Urothelium cell line (cell line): ENCODE results near the gene DNM3.
A peak's percentile ranks its signal among the peaks of the same experiment; 100 is the strongest.

Experiments used
- DNase-seq: peaks from one replicate; pipeline ENCODE4 v3.0.0; 2011; ENCODE audit warnings: low spot score, mixed read lengths
- FAIRE-seq: peaks from 2 replicates; lab custom pipeline; 2011; peaks lifted over from hg19 to GRCh38; lab: Jason Lieb, UNC

DNM3 gene

DNA sequence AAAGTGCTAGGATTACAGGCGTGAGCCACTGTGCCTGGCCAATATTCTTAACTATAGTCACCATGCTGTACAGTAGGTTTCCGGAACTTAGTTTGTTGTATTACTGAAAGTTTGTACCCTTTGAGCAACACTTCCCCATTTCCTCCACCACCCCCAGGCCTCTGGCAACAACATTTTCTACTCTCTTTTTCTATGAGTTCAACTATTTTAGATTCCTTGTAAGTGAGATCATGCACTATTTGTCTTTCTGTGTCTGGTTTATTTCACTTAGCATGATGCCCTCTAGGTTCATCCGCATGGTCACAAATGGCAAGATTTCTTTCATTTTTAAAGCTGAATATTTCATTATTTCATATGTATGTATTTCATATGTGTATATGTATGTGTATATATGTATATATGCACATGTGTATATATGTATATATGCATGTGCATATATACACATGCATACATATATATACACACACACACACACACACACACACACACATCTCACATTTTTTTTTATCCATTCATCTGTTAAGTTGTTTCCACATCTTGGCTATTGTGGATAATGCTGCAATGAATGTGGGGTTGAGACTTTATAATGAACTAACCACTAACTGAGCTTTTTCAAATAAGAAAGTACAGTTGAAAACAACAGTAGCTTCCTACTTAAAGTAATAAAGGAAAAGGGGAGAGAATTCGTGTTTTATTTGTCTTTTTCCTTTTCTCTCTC, 322.4 kb downstream of the DNM3 start:
- DNase-seq = no peak
- no peak for FAIRE-seq

DNA sequence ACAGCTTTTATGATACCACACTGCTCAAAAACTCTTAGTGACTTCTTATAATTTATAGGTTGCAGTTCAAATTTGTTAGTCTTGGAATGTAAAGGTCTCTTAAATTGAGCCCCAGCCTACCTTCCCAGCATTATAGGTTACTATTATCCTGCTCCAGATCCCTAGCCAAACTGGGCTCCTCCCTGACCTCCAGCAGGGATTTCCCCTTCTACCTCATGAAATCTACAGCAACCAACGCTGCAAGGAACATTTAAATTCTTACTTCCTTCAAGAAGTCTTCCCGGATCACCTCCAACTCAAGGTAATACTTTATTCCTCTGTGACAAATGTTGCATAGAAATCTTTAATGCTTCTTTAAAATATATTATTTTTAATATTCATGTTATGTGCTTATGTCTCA, 324.1 kb downstream of the DNM3 start:
- FAIRE-seq (no peak), DNase-seq (no peak)

DNA sequence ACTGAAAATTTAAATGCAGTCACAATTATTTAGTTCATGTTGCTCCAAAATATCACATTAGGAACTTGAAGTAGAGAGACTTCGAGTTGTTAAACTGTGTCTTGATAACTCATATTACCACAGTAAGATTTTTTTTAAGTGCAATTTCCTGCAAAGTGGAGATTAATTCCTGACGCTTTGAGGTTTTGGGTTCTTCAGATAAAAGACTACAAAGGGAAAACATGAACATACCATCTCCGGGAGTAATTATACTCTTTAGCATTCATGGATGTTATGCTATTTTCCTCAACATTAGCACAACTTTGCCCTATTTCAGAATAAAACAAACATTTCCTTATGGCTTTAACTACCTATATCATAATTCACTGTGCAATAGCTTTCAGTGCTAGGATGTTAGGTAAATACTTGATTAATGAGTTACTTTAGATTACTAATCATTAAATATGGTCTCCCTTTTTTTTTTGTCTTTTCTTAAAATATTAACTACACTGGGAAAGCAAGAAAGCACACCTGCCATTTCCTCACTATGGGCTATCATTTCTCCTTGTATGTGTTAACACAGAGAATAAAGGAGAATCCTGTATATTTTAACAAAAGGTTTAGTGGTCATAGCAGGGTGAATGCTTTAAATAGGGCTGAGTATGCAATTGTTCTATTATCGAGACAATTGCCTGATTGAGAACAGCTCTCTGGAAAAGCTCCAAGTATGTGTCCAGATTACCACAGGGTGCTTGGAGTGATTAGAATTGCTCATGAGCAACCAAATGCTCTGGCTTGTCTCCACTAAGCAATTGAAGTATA, 326.7 kb downstream of the DNM3 start:
- DNase-seq (peak; percentile 33), FAIRE-seq (no peak)

DNA sequence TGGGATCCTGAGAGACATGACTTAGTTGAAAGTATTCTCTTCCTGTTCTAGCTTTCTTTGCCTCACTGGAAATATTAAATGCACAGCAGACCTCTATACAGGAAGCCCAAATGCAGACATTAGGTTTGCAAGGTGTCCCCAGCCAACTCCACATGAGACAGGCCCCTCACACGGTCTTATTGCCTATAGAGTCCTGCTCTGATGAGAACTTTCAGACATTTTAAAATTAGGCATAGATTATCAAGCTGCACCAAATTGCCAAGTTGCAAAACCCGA, 327.2 kb downstream of the DNM3 start:
- DNase-seq = no peak
- no peak for FAIRE-seq

DNA sequence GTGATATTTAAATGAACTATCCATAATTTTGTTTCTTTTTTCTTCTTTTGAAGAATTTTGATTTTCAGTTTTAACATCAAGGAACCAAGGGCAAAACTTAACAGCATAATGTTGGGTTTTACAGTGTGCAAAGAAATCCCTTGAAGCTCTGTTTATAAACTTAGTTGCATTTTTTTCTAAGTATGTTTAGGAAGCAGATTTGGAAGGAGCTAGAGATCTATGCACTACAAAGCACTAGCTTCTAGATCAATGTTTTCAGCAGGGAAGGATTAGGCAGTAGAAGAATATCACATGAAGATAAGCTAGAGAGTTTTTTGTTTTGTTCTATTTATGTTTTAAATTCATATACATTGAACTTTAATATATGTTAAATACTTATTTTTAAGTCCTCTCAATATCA, 328.5 kb downstream of the DNM3 start:
- DNase-seq (no peak), FAIRE-seq (no peak)

DNA sequence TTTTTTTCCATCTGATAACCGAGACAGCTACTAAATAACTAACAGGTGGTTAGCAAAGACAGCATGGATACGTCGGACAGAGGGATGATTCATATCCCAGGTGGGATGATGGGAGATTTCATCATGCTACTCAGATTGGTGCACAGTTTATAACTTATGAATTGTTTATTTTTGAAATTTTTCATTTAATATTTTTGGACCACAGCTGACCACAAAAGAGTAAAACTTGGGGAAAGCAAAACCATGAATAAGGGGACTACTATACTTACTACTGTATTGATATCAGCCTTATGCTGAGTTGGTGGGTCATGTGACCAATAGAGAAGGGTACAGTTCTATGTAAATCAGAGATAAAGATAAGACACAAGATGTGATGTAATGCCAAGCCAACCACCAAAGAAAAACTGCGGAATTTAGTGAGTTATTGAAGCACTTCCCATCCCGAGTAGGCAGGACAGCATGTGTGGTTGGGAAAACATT, 331.1 kb downstream of the DNM3 start:
- FAIRE-seq = no peak
- DNase-seq = no peak

DNA sequence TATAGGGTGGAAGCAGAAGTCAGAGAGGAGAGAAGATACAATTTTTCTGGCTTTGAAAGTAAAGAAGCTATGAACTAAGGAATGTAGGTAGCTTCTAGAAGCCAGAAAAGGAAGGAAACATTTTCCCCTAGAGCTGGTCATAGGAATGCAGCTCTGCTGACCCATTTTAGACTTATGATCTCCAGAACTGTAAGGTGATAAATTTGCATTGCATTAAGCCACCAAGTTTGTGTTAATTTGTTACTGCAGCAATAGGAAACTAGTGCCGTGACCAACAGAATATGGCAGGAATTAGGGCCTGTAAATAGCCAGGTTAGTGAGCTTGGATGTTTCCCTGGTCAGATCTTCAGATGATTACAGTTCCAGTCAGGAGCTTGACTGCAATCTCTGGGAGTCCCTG, 334.9 kb downstream of the DNM3 start:
- FAIRE-seq (no peak), DNase-seq (no peak)

DNA sequence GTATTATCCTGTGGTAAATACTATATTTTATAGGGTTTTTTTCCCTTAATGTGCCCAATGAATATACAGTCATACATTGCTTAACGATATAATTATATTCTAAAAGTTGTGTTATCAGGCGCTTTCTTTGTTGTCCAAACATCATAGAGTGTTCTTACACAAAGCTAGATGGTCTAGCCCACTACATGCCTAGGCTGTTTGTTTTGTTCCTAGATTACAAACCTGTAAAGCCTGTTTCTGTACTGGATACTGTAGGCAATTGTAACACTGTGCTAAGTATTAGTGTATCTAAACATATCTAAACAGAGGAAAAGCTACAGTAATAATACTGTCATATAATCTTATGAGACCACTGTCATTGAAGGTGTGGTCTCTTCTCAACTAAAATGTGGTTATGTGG, 336.6 kb downstream of the DNM3 start:
- DNase-seq (no peak), FAIRE-seq (no peak)

DNA sequence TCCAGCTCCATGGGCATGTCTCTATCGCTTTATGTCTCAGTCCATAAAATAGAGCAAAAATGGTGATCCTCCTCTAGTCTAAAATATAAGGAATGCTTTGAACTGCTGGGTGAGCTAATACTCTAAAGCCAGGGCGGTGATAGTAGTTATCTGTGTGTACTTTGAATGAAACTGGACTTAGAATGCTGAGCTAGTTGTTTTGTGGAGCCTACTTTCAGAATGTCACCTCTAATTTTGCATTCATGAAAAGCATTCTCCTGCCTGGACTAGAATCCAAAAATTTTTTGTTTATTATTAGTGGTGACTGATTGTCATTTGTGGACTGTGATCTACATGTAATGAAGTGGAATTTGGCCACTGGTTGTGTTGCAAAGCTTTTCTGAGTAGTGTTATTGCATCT, 337.6 kb downstream of the DNM3 start:
- DNase-seq (no peak), FAIRE-seq (no peak)

DNA sequence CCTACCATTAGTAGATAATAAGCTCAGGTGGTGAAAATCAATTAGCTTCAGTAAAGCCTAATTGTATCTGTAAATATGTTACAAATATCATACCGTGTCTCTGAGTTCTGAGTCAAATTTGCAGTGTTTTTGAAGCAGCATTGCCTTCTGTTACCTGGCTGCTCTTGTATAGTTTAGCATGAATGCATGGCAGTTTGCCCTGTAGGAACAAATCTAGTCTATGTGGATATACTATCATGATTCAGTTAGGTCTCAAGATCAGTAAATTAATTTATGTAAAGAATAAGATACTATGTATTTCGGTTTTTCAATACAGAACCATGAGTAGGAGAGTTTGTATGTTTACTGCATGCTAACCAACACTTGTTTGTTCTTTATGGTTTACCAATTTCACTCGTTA, 338.6 kb downstream of the DNM3 start:
- DNase-seq = no peak
- no peak for FAIRE-seq

DNA sequence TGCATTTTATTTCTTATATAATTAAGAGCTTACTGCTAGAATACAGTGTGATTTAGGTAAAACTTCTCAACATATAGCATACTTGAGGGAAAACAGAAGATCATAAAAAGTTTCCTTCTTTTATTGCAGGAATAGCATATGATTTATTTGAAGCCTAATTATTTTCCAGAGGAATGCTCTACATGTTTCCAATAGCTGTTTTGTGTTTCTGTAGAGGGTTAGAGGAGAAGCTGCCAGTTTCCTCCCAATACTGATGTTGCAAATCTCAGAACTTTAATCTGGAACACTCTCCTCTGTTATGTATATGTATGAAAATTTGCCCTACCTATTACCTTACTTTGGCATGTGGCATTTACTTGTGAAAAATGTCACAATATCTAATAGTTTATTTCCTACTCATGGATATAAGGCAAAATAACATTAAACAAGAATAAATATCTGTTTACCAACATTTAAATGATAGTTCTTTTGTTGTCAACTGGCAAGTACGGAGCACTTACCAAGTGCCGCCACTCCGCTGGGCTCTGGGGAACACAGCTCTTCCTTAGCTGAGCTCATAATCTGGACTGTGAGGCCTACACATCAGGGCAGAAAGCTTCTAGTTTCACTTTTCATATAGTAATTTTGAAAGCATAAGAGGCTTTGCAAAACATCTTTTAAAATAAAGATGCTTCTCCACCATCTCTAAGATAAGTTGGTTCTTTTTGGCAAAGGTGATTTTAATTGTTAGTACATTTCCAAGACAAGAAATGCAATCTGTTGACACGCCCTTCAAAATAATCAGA, 339.4 kb downstream of the DNM3 start:
- DNase-seq (no peak), FAIRE-seq (no peak)

DNA sequence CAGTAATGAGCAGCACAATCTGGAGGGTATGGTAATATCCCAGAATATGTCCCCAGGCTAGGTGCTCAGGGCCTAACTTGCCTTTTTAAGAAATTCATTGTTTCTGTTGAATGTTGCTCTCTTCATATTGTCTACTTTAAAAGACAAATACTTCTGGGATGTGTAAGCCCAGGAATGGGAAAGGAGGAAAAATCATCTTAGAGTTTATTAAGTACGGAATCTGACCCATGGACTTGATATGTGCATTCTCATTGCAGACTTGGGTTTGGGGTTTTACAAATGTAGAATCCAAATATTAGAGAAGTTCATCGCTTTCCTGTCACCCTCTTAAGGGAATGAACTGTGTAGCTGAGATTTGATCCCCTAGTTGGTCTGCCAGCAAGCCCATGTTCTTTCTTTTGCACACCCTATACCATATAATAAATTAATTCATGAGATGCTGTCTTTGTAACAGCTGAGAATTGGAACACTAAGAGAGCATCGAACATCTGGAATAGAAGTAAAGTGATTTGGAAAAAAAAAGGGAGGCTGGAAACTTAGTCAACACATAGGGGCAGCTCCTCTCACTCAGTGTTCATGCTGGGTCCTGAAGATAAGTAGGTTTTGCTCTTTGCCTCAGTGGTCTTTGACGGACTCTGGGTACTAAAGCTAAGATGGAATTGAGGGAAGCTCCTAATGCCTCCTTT, 343.4 kb downstream of the DNM3 start:
- FAIRE-seq = no peak
- DNase-seq = no peak

DNA sequence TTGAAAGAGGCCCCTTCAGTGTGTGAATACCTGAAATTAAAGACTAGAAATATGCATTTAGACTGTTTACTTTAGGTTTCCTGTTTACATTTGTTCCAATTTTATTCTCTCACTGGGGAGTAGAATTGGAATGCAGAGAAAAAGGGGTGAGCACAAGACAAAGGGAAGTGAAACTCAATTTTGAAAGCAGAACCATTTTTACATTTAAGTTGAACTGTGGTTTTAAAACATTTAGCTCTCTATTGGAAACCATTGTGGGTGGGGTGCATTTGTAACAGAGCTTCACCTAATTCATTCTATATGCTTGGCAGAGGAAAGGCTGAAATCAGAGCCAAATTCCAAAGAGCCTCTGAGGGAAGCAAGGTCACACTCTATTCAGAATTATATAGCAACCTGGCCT, 343.9 kb downstream of the DNM3 start:
- FAIRE-seq = no peak

DNA sequence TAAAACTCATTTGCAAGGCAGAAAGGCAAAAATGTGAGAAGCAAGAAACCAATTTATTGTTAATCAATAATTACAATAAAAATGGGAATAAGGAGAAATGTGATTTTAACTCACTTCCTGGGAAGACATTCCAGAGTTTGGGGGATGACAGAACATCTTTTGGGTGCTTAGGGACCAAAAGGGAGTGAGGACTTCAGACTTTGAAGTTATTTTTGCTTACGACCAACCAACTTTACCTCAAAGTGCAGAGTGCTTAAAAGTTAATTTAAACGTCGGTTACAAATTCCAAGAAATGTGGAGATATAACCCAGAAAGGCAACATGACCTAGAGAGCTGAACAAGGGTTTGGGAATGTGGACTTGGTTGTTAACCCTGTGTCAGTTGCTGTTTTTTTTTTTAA, 344.7 kb downstream of the DNM3 start:
- FAIRE-seq = no peak
- DNase-seq = no peak

More for the DNA sequence above, 343.9 kb downstream of the DNM3 start:
- DNase-seq = no peak

DNA sequence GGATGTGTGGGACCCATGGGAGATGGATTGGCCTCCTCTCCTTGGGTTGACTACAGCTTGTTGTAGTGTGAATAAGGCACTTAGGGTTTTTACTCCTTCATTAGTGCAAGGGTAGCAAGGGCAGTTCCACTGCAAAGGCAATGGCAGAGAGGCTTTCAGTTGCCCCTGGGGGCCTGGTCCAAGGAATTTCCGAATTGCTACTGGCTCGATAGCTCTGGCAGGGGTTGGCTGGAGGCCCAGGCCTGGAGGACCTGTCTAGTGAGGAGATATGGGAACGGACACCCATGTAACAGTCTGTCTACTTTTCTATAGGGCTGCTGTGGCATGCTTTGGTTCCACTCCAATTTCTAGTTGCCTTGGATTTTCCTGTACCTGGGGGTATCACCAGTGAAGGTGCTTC, 360.3 kb downstream of the DNM3 start:
- no peak for FAIRE-seq
- DNase-seq = no peak

DNA sequence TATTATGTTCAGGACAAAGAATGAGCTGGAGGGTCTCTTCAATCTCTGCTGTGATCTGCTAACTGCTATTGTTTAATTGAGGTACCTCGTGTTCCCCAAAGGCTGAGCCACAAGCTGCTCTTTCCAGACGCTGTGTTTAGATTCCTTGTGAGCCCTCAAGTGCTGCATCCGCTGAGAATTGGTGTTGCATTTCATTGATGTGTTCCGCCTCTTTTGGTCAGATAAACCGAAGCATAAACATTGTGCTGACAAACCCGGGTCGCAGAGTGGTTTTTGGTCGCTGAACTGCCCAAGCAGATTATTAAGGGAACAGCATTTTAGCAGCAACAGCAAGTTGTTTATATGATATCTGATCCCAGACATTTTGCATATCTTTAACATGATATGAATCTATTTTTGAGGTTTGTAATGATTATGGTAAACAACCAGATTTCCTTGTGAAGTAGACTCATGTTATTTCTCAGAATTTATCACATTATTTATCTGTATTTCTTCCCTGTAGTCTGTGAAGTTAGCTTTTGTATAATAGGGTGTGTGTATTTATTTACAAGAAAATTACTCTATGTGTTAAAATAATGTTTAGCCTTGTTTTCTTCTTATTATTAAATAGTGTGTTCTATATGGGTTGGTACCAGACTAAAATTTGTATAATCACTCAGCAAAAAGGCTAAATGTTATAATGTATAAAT, 362.0 kb downstream of the DNM3 start:
- DNase-seq (no peak), FAIRE-seq (no peak)

DNA sequence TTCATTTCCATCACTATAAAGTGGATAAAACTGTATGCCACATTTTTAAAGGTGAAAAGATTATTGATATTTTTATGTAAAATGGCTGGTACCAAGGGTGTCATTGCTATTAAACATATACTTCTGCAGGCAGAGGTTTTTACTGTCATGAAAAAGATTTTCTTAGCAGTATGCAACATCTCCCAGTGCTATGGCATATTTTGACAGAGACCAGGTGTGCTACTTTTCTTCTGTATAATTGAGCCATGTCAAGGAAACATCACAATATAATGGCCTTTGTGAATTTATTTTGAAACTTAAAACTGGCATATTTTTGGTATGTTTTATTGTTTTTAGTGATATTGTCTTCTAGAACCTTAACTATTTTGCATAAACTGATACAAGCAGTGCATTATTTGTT, 362.6 kb downstream of the DNM3 start:
- FAIRE-seq (no peak), DNase-seq (no peak)

DNA sequence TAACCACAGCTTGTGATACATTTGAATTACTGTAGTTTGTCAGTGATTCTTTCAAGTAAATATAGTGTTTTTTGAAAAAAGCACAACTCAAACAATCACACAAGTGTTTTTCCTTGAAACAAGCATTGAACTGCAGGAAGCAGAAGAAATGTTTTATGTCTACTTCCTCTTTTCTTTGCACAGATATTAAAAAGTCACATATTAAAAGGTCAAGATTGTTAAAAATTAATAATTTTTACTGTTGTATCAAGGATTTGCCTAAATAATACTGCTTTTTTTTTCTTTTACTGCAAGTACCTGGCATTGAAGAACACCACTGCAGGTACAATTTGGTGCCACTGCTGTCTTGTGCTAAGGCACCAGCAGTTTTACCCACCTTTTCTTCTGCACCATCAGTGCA, 365.0 kb downstream of the DNM3 start:
- FAIRE-seq (no peak), DNase-seq (no peak)

DNA sequence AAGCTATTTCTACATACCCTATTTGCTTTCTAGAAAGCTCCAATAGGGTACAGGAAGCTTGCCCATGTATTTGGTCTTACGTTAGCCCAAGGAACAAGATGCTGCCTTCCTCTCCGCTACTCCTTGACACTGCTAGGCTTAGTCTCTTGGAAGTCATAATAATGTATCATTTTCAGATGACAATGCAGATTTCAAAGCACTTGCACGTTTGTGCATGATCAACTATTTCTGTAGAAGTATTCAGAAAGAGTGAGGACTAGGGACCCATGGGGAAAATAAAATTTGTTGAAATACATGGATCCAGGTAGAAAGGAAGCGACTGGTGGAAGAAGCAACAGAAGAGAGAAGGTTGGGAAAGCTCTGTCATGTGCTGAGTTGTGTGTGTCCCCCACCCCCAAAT, 367.3 kb downstream of the DNM3 start:
- DNase-seq = no peak
- FAIRE-seq = no peak

DNA sequence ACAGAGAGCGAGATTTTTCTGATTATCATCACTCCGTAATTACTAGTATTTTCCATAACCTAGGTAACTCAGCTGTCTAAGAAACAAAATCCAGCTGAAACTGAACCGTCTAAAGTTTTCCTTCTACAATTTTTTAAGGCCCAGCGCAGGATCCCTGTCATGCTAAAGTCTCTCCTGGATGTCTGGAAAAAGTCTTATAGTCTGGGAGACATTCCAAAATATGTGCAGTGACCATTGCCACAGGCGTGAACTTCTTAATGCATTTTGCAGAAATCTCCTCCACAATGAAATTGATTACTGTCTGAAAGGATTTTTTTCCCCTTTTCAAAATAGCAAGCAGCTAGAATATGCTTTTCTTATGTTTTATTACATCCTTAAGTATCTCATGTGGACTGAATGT, 369.9 kb downstream of the DNM3 start:
- FAIRE-seq (no peak), DNase-seq (no peak)

DNA sequence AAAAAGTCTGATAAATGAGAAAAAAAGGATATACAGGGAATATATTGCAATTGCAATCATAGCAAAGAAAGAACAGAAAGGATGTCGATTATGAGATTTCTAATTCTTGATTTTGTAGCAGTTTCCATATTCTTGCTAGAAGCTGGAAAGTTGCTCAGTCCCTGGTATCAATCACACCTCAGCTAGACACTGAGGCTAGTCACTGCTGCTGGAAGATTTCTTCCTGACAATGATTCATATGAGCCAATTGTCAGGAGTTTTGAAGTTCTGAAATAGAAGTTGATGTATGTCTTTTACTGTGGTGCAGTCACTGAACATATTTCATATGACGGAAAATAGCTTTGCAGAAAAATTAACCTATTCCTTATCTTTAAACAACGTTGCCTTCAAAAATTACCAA, 370.8 kb downstream of the DNM3 start:
- DNase-seq (no peak), FAIRE-seq (no peak)
